Fibroblast of villous mesenchyme (primary cell): ENCODE measurements around the gene TPRX1. TPM values are rescaled to one million over a fixed set of nuclear protein-coding genes. Genes with fewer than 3 reads are reported as not detected.
"Not testable (repeated sequence)": the region's sequence is repeated elsewhere in the genome, so short reads cannot be mapped to it uniquely, and the experiment has no call there.

ENCODE experiments used
- DNase-seq: peaks from one replicate; pipeline ENCODE4 v3.0.0-alpha.2; 2010; ENCODE audit warnings: low read depth
- H3K4me3 ChIP-seq: 2 replicates; pipeline ENCODE4 v1.5.1; 2011; ENCODE audit warnings: low read depth, mild to moderate bottlenecking, low read length
- total RNA-seq: library from RNA; depleted of rRNA; stranded (reverse); fragments of >200 nt; gene quantifications from 2 replicates; pipeline ENCODE4 v1.2.3, GENCODE V29; 2012
- TF ChIP-seq, protein P1 (sequence below): IDR thresholded peaks from 2 replicates; pipeline ENCODE4 v1.5.1; 2012; ENCODE audit warnings: low read depth, mild to moderate bottlenecking, low read length; ENCODE audit not compliant: insufficient read depth

The TPRX1 gene
- total RNA-seq, 1 donor = not detected

GRCh38 chr19:47836038-47836437 is 31.7 kb upstream of the TPRX1 start:
- no peak overlapping the region for H3K4me3 ChIP-seq
- no peak for DNase-seq
- TF ChIP-seq, protein P1, sequence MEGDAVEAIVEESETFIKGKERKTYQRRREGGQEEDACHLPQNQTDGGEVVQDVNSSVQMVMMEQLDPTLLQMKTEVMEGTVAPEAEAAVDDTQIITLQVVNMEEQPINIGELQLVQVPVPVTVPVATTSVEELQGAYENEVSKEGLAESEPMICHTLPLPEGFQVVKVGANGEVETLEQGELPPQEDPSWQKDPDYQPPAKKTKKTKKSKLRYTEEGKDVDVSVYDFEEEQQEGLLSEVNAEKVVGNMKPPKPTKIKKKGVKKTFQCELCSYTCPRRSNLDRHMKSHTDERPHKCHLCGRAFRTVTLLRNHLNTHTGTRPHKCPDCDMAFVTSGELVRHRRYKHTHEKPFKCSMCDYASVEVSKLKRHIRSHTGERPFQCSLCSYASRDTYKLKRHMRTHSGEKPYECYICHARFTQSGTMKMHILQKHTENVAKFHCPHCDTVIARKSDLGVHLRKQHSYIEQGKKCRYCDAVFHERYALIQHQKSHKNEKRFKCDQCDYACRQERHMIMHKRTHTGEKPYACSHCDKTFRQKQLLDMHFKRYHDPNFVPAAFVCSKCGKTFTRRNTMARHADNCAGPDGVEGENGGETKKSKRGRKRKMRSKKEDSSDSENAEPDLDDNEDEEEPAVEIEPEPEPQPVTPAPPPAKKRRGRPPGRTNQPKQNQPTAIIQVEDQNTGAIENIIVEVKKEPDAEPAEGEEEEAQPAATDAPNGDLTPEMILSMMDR = no peak

GRCh38 chr19:47832723-47833122 is 28.4 kb upstream of the TPRX1 start:
- DNase-seq = no peak
- no peak overlapping the region for H3K4me3 ChIP-seq
- TF ChIP-seq, protein P1 = no peak

DNA sequence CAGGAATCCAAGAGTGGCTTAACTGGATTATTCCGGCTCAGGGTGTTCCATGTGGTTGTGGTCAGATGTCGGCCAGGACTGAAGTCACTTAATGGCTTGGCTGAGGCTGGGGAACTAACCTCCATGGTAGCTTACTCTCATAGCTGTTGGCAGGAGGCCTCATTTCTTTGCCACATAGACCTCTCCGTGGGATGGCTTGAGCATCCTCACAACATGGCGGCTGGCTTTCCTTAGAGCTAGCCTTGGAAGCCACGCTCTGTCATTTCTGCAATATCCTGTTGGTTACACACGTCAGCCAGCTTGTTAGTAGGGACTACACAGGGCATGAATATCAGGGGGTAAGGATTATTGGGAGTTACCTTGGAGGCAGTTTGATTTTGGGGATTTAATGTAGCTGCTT is 22.4 kb upstream of the TPRX1 start:
- H3K4me3 ChIP-seq = no peak overlapping the region
- TF ChIP-seq, protein P1 = no peak
- DNase-seq = no peak

- TF ChIP-seq, protein P1 = no peak
- DNase-seq = no peak
- no peak overlapping the region for H3K4me3 ChIP-seq
Observed at GRCh38 chr19:47824396-47824795, 20.0 kb upstream of the TPRX1 start.

DNA sequence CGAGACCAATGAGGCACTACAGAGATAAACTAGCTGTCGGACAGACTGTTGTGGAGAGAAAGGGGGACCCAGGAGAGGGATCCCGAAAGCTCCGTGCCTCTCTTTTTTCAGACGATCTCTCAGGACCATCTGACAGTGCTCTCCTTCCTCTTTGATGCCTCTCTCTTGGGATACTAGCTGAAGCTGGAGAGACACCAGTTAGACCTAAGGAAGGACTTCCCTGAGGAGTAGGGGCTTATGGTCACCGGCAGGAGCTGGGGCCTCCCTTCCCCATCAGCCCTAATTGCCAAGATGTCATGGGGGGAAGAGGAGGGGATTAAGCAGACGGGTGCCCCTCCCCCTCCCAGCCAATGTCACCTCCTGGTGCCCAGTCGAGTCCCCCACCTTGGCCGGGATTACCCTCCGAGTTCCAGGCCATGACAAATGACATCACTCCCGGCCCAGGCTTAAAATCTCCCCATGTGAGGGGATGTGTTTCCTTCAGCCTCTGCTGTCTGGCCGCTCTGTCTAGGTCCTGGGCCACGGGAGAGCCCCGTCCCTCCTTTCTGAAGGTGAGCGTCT is 17.2 kb upstream of the TPRX1 start, which contains the start of gene CRX:
TSS of gene CRX (plus strand) at position 478 of the 561 bp plus-strand sequence. CDS start 12,507 bp downstream, outside the sequence.
- DNase-seq = no peak
- H3K4me3 ChIP-seq = no peak within 1 kb of the TSS
- TF ChIP-seq, protein P1 = no peak

GRCh38 chr19:47820410-47820809 is 16.1 kb upstream of the TPRX1 start:
- H3K4me3 ChIP-seq = no peak overlapping the region
- DNase-seq = no peak
- TF ChIP-seq, protein P1 = no peak

- H3K4me3 ChIP-seq = no peak overlapping the region
- TF ChIP-seq, protein P1 = no peak
- no peak for DNase-seq
Observed at GRCh38 chr19:47819858-47820257, 15.5 kb upstream of the TPRX1 start.

DNA sequence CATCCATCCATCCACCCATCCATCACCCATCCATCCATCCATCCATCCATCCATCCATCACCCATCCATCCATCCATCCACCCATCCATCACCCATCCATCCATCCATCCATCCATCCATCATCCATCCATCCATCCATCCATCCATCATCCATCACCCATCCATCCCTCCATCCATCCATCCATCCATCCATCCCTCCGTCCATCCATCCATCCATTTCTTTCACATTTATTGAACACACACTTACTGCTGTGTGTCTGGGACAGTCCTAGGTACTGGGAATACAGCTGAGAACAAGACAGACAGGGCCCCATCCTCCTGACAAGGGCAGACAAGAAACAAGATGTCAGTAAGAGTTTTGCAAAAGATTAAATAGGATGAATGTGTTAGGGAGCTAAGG is 13.9 kb upstream of the TPRX1 start:
- not testable (repeated sequence) for DNase-seq, H3K4me3 ChIP-seq

DNA sequence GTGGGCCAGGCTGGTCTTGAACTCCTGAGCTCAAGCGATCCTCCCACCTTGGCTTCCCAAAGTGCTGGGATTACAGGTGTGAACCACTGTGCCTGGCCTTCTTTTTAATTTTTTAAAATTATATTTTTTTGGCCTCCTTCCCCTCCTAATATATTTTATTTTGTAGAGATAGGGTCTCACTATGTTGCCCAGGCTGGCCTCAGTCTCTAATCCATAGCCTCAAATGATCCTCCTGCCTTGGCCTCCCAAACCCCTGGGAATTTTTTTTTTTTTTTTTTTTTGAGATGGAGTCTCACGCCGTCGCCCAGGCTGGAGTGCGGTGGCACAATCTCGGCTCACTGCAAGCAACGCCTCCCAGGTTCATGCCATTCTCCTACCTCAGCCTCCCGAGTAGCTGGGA is 11.9 kb upstream of the TPRX1 start:
- not testable (repeated sequence) for H3K4me3 ChIP-seq, DNase-seq
